K562 (cell line): Measurements from ENCODE around the gene PDE3A. TPM values are rescaled to one million over a fixed set of nuclear protein-coding genes. Genes with fewer than 3 reads are reported as not detected.

Experiments
- ATAC-seq: fragments of 200-7000 bp; cut with Tn5 transposase; 3 replicates; pipeline ENCODE4 v1.9.1; 2020; ENCODE audit warnings: moderate library complexity
- BruUV-seq: library from RNA; stranded (reverse); fragments of 400-500 nt; replicated peaks from 2 replicates; lab custom pipeline; 2021; lab: Mats Ljungman, UMichigan
- CTCF ChIA-PET: fragments of 300-600 bp; formaldehyde crosslinking; extraction: SDS; loops from one replicate; lab custom pipeline; 2021; ENCODE audit warnings: low intra/inter-chr PET ratio; lab: Yijun Ruan, JAX
- POLR2A ChIA-PET: fragments of 300-600, 350-650 bp; sonication (Branson Sonifier 250); formaldehyde crosslinking; extraction: SDS; loops from one replicate; lab custom pipeline; 2021; ENCODE audit warnings: antibody characterized with exemption, inconsistent platforms; lab: Yijun Ruan, JAX
- DNase-seq, 4 experiments: peaks; one replicate each; pipeline versions ENCODE4 v3.0.0 to v3.0.0-alpha.2; 2011 to 2018; ENCODE audit warnings: low spot score in 3 of 4, mixed read lengths in 3 of 4; ENCODE audit errors: extremely low read depth in 1 of 4
- FAIRE-seq: peaks from 2 replicates; lab custom pipeline; 2011; peaks lifted over from hg19 to GRCh38; lab: Jason Lieb, UNC
- H2AFZ ChIP-seq: 2 replicates; pipeline ENCODE4 v1.6.0; 2011; ENCODE audit warnings: low read depth, low read length, control low read depth, inconsistent platforms
- H3K27ac ChIP-seq: fragments of 200-600 bp; 3 replicates; pipeline ENCODE4 v1.8.0; 2011; ENCODE audit warnings: low read depth, mild to moderate bottlenecking, control low read depth, inconsistent platforms, low read length, moderate library complexity, mixed read lengths; ENCODE audit errors: extremely low read depth
- H3K27me3 ChIP-seq, 2 experiments: fragments of 300-600 bp in 1 of 2; 2 replicates in 1 of 2; 3 replicates in 1 of 2; pipeline versions ENCODE4 v1.6.0 to v1.8.0; 2011; ENCODE audit warnings: inconsistent platforms in 2 of 2, low read length in 2 of 2, mild to moderate bottlenecking in 1 of 2, mixed read lengths in 1 of 2, moderate library complexity in 1 of 2; ENCODE audit not compliant: control insufficient read depth in 2 of 2, insufficient read depth in 2 of 2
- H3K36me3 ChIP-seq: fragments of 300-600 bp; 3 replicates; pipeline ENCODE4 v1.8.0; 2011; ENCODE audit warnings: mild to moderate bottlenecking, low read length, inconsistent platforms; ENCODE audit not compliant: control insufficient read depth, insufficient read depth
- H3K4me1 ChIP-seq, 2 experiments: fragments of 200-600 bp in 1 of 2; replicated peaks in 1 of 2; 2 replicates in 1 of 2; 3 replicates in 1 of 2; pipeline versions ENCODE4 v1.5.1 to v1.8.0; 2011; ENCODE audit warnings: inconsistent platforms in 2 of 2, low read length in 2 of 2, mild to moderate bottlenecking in 1 of 2, mixed read lengths in 1 of 2, moderate library complexity in 1 of 2; ENCODE audit not compliant: control insufficient read depth in 2 of 2, insufficient read depth in 2 of 2
- H3K4me2 ChIP-seq: 2 replicates; pipeline ENCODE4 v1.6.1; 2011; ENCODE audit warnings: low read length, control low read depth, inconsistent platforms, mixed read lengths; ENCODE audit not compliant: insufficient read depth
- H3K4me3 ChIP-seq: fragments of 200-600 bp; sonication (generic), shearing (Covaris generic); 2 replicates; pipeline ENCODE4 v1.5.1; 2016; ENCODE audit warnings: control low read depth, inconsistent platforms
- H3K79me2 ChIP-seq: fragments of 200-600 bp; 3 replicates; pipeline ENCODE4 v1.8.0; 2011; ENCODE audit warnings: low read length, inconsistent platforms; ENCODE audit not compliant: control insufficient read depth, insufficient read depth
- H3K9ac ChIP-seq, 2 experiments: 2 replicates each; pipeline versions ENCODE4 v1.6.0 to v1.6.1; 2011; ENCODE audit warnings: low read depth in 2 of 2, low read length in 2 of 2, control low read depth in 1 of 2, inconsistent platforms in 1 of 2, mild to moderate bottlenecking in 1 of 2, mixed read lengths in 1 of 2; ENCODE audit not compliant: insufficient read depth in 1 of 2
- H3K9me1 ChIP-seq: one replicate; pipeline ENCODE4 v1.6.0; 2011; ENCODE audit warnings: inconsistent platforms, mild to moderate bottlenecking, low read length, moderate library complexity; ENCODE audit not compliant: control insufficient read depth, insufficient read depth
- H3K9me3 ChIP-seq: replicated peaks from 2 replicates; pipeline ENCODE4 v1.5.1; 2011; ENCODE audit warnings: low read depth, low read length, inconsistent platforms; ENCODE audit not compliant: control insufficient read depth, insufficient read depth
- H4K20me1 ChIP-seq: replicated peaks from 2 replicates; pipeline ENCODE4 v1.6.1; 2011; ENCODE audit warnings: low read length, inconsistent platforms, mixed read lengths; ENCODE audit not compliant: control insufficient read depth, insufficient read depth
- CAMTA2 ChIP-seq: fragments of 250-450 bp; sonication (Bioruptor Pico); conservative IDR thresholded peaks from 2 replicates; pipeline ENCODE4 v1.5.1; 2022
- E2F4 ChIP-seq: sonication (generic); formaldehyde crosslinking; IDR thresholded peaks from 2 replicates; pipeline ENCODE4 v1.8.0; 2022; ENCODE audit warnings: mild to moderate bottlenecking, low read depth, missing genetic modification reagents
- HIVEP1 ChIP-seq: fragments of 250-450 bp; sonication (Bioruptor Pico); IDR thresholded peaks from 2 replicates; pipeline ENCODE4 v1.4.0; 2020; ENCODE audit warnings: mild to moderate bottlenecking
- IRF1 ChIP-seq: sonication (generic); formaldehyde crosslinking; IDR thresholded peaks from 2 replicates; pipeline ENCODE4 v1.8.0; 2022; ENCODE audit warnings: missing genetic modification reagents, mild to moderate bottlenecking, borderline replicate concordance
- JUND ChIP-seq, 2 experiments: IDR thresholded peaks; 2 replicates in 1 of 2; 3 replicates in 1 of 2; pipeline ENCODE4 v1.6.1; 2011; ENCODE audit warnings: borderline replicate concordance in 2 of 2, low read depth in 2 of 2, low read length in 2 of 2, improper control_type of control experiment in 1 of 2, missing biosample characterization in 1 of 2, missing genetic modification characterization in 1 of 2, missing genetic modification reagents in 1 of 2
- MAX ChIP-seq: sonication (generic); formaldehyde crosslinking; IDR thresholded peaks from 2 replicates; pipeline ENCODE4 v1.9.0; 2022; ENCODE audit warnings: mild to moderate bottlenecking, missing genetic modification reagents
- MAZ ChIP-seq, 2 experiments: fragments of 450-650 bp in 1 of 2; sonication (generic) in 1 of 2; formaldehyde crosslinking; IDR thresholded peaks in 1 of 2; conservative IDR thresholded peaks in 1 of 2; 2 replicates each; pipeline versions ENCODE4 v1.4.0 to v1.5.0; 2020; ENCODE audit warnings: mild to moderate bottlenecking in 1 of 2, missing genetic modification reagents in 1 of 2
- MEIS2 ChIP-seq: fragments of 450-650 bp; IDR thresholded peaks from 2 replicates; pipeline ENCODE4 v1.6.1; 2014; ENCODE audit warnings: mild to moderate bottlenecking; ENCODE audit not compliant: partially characterized antibody
- MYBL2 ChIP-seq, 2 experiments: fragments of 450-650 bp in 1 of 2; sonication (generic) in 1 of 2; formaldehyde crosslinking in 1 of 2; IDR thresholded peaks; 2 replicates each; pipeline versions ENCODE4 v1.6.1 to v1.8.1; 2017 to 2022; ENCODE audit warnings: borderline replicate concordance in 1 of 2, inconsistent platforms in 1 of 2, low read depth in 1 of 2, mild to moderate bottlenecking in 1 of 2, missing genetic modification reagents in 1 of 2, moderate library complexity in 1 of 2
- RBM34 ChIP-seq: fragments of 200-400 bp; formaldehyde crosslinking; IDR thresholded peaks from 2 replicates; pipeline ENCODE4 v1.6.1; 2018; ENCODE audit warnings: low read length, borderline replicate concordance; ENCODE audit not compliant: insufficient read depth
- RHOXF2B ChIP-seq: fragments of 250-450 bp; sonication (Bioruptor Pico); conservative IDR thresholded peaks from 2 replicates; pipeline ENCODE4 v1.5.1; 2021
- SRSF3 ChIP-seq: fragments of 200-400 bp; formaldehyde crosslinking; IDR thresholded peaks from 2 replicates; pipeline ENCODE4 v1.6.1; 2016; ENCODE audit warnings: mild to moderate bottlenecking, low read length, moderate library complexity; ENCODE audit not compliant: insufficient read depth
- STAG1 ChIP-seq: sonication (generic); formaldehyde crosslinking; IDR thresholded peaks from 2 replicates; pipeline ENCODE4 v1.5.0; 2020; ENCODE audit warnings: missing genetic modification reagents, borderline replicate concordance
- WGBS: fragments of 100-300 bp; shearing (Covaris generic); methylation state at CpG from one replicate; pipeline ENCODE4 v1.1.6; 2016; ENCODE audit warnings: low coverage, mixed read lengths; ENCODE audit not compliant: insufficient coverage; ENCODE audit errors: missing lambda C conversion rate; 5-methylcytosine and 5-hydroxymethylcytosine counted together
- in situ Hi-C: fragments of 300-500 bp; cut with MboI; formaldehyde crosslinking; loops from 4 replicates; pipeline ENCODE4 v1.15.0; 2018; ENCODE audit warnings: inconsistent platforms, mixed read lengths
- intact Hi-C: fragments of 100-400 bp; cut with micrococcal nuclease; formaldehyde crosslinking; loops from 2 replicates; pipeline ENCODE4 v1.14.2; 2022
- polyA plus RNA-seq, 8 experiments: library from polyadenylated mRNA; depleted of rRNA in 4 of 8; stranded (reverse) in 5 of 8; unstranded in 3 of 8; fragments of >200 nt; fragmentation: Nextera tagmentation in 2 of 8; fragmentation: Illumina TruSeq in 1 of 8; extraction: Ambion mirVana in 2 of 8; extraction: Trizol in 1 of 8; gene quantifications; 2 replicates each; pipeline versions ENCODE4 v1.2.1 to v1.2.3, GENCODE V29; 2011 to 2014; ENCODE audit warnings: inconsistent platforms in 1 of 8, missing spikeins in 1 of 8
- total RNA-seq, 7 experiments: library from RNA; depleted of rRNA in 6 of 7; stranded (reverse); fragments of >200 nt in 6 of 7; fragmentation: Illumina TruSeq in 2 of 7; extraction: Trizol in 2 of 7; gene quantifications; 2 replicates each; pipeline versions ENCODE4 v1.2.1 to v1.2.3, GENCODE V29; 2011 to 2021; ENCODE audit warnings: low replicate concordance in 1 of 7

Gene PDE3A
- total and polyA plus RNA-seq, 9 of the 15 experiments (the other 6 are each of a cell fraction or from before 2014, with no cell fraction given) = 0.02 TPM; not detected in 8

- H3K4me3 ChIP-seq = no peak overlapping the region
- H3K4me1 ChIP-seq = no peaks in the 10 kb centered on the region
- H3K9ac ChIP-seq = no peak overlapping the region
- no peaks in the 10 kb centered on the region for H3K9me3 ChIP-seq
- H3K27ac ChIP-seq = no peak overlapping the region
- intact Hi-C loops (no loop called here), in situ Hi-C loops (no loop called here)
- no peaks in the 10 kb centered on the region for H3K36me3 ChIP-seq
- no peak for FAIRE-seq
- no peaks in the 10 kb centered on the region for H3K9me1 ChIP-seq
- H3K4me2 ChIP-seq = no peak overlapping the region
- no peaks in the 10 kb centered on the region for H3K27me3 ChIP-seq
- ChIA-PET CTCF (no interaction called here), POLR2A (no interaction called here)
- BruUV-seq = no TSS peak
- H2AFZ ChIP-seq = no peak overlapping the region
- ATAC-seq = no peak
- H4K20me1 ChIP-seq = no peaks in the 10 kb centered on the region
- WGBS = no CpG with 5 or more reads among the region's 3 CpGs
- no peaks in the 10 kb centered on the region for H3K79me2 ChIP-seq
- TF ChIP-seq SRSF3 (no peak), STAG1 (CRISPR knock-in tag) (no peak)
- DNase-seq = no peak
These were observed 193.5 kb downstream of the PDE3A start for GRCh38 chr12:20561871-20562270.

GRCh38 chr12:20567413-20567812 is 199.1 kb downstream of the PDE3A start:
- FAIRE-seq = no peak
- no peaks in the 10 kb centered on the region for H3K79me2 ChIP-seq
- in situ Hi-C loops = no loop called here
- H3K36me3 ChIP-seq = no peaks in the 10 kb centered on the region
- H4K20me1 ChIP-seq = no peaks in the 10 kb centered on the region
- no TSS peak for BruUV-seq
- H3K9me1 ChIP-seq = no peaks in the 10 kb centered on the region
- intact Hi-C loops = no loop called here
- H3K9ac ChIP-seq = no peak overlapping the region
- ChIA-PET CTCF (no interaction called here), POLR2A (no interaction called here)
- H3K4me1 ChIP-seq = no peaks in the 10 kb centered on the region
- H3K4me3 ChIP-seq = no peak overlapping the region
- no peak for ATAC-seq
- H3K9me3 ChIP-seq = no peaks in the 10 kb centered on the region
- H3K4me2 ChIP-seq = no peak overlapping the region
- no peak for DNase-seq
- H3K27ac ChIP-seq = no peak overlapping the region
- H3K27me3 ChIP-seq = no peaks in the 10 kb centered on the region
- H2AFZ ChIP-seq = no peak overlapping the region
- TF ChIP-seq CAMTA2 (CRISPR knock-in tag) (no peak), E2F4 (no peak), RBM34 (no peak), RHOXF2B (CRISPR knock-in tag) (no peak), MEIS2 (no peak), MAX (CRISPR knock-in tag) (no peak), IRF1 (CRISPR knock-in tag) (no peak), MYBL2 (IDR thresholded peaks at IDR 0.05; ENCODE audit: low read depth) (no peak), MYBL2 (CRISPR knock-in tag; IDR thresholded peaks at IDR 0.05; ENCODE audit: borderline replicate concordance) (no peak), MAZ (CRISPR knock-in tag; conservative IDR thresholded peaks at IDR 0.05 in 1 of 2, IDR thresholded peaks at IDR 0.05 in 1 of 2) (no peak), HIVEP1 (CRISPR knock-in tag) (no peak), JUND (IDR thresholded peaks at IDR 0.05; ENCODE audit: borderline replicate concordance, low read depth, low read length) (no peak), JUND (tag; IDR thresholded peaks at IDR 0.05; ENCODE audit: borderline replicate concordance, low read depth, low read length) (no peak), STAG1 (CRISPR knock-in tag) (no peak)
